ENCODE results near the gene NELL1. TPM values are rescaled to one million over a fixed set of nuclear protein-coding genes. Genes with fewer than 3 reads are reported as not detected.

Gene NELL1
- total RNA-seq, 1 experiment from 2014 or later = not detected

GRCh38 chr11:21121991-21122390 lies 452.6 kb downstream of the NELL1 start:
- ChIA-PET CTCF (no interaction called here), POLR2A (ENCODE audit: unreplicated experiment) (no interaction called here)
- Histone ChIP-seq H3K36me3 (ENCODE audit: low read depth, low read length) (no peaks in the 10 kb centered on the region), H3K9ac (ENCODE audit: low read length) (no peak overlapping the region), H3K4me3 (ENCODE audit: low read length) (no peak overlapping the region), H3K27me3 (ENCODE audit: low read length) (no peaks in the 10 kb centered on the region), H3K79me2 (ENCODE audit: low read length) (no peaks in the 10 kb centered on the region), H2AFZ (ENCODE audit: low read length) (no peak overlapping the region), H3K4me1 (ENCODE audit: insufficient read depth, low read length) (no peaks in the 10 kb centered on the region), H3F3A (ENCODE audit: low read length, unreplicated experiment) (no peaks in the 10 kb centered on the region), H3K27ac (ENCODE audit: low read length) (no peak overlapping the region), H4K20me1 (ENCODE audit: low read length) (no peaks in the 10 kb centered on the region), H3K9me2 (replicated peaks; ENCODE audit: low read length) (no peaks in the 10 kb centered on the region), H3K4me2 (ENCODE audit: low read length) (no peak overlapping the region), H3K9me3 (ENCODE audit: low read length) (0 out of 2 replicates have a peak, but pooled peaks cover 4% of the 10 kb centered on the region)
- intact Hi-C loops (cut with micrococcal nuclease) = no loop called here
- no peak for TF ChIP-seq CTCF (conservative IDR thresholded peaks at IDR 0.05; ENCODE audit: low read depth, low read length)
- no peak for TF ChIP-seq EZH2phosphoT487 (IDR thresholded peaks at IDR 0.05; ENCODE audit: borderline replicate concordance, low read length)
- no peak for TF ChIP-seq EZH2 (IDR thresholded peaks at IDR 0.05; ENCODE audit: low read length, unreplicated experiment)
- no peak for ATAC-seq
- BruUV-seq (replicated peaks) = no TSS peak
- no peak for DNase-seq

GRCh38 chr11:21122523-21122922 lies 453.1 kb downstream of the NELL1 start:
- Histone ChIP-seq H2AFZ (ENCODE audit: low read length) (no peak overlapping the region), H3K4me2 (ENCODE audit: low read length) (no peak overlapping the region), H3K9ac (ENCODE audit: low read length) (no peak overlapping the region), H3K9me2 (replicated peaks; ENCODE audit: low read length) (no peaks in the 10 kb centered on the region), H3F3A (ENCODE audit: low read length, unreplicated experiment) (no peaks in the 10 kb centered on the region), H3K4me1 (ENCODE audit: insufficient read depth, low read length) (no peaks in the 10 kb centered on the region), H4K20me1 (ENCODE audit: low read length) (no peaks in the 10 kb centered on the region), H3K27me3 (ENCODE audit: low read length) (no peaks in the 10 kb centered on the region), H3K9me3 (ENCODE audit: low read length) (0 out of 2 replicates have a peak, but pooled peaks cover 4% of the 10 kb centered on the region), H3K36me3 (ENCODE audit: low read depth, low read length) (no peaks in the 10 kb centered on the region), H3K79me2 (ENCODE audit: low read length) (no peaks in the 10 kb centered on the region), H3K27ac (ENCODE audit: low read length) (no peak overlapping the region), H3K4me3 (ENCODE audit: low read length) (no peak overlapping the region)
- intact Hi-C loops (cut with micrococcal nuclease) = no loop called here
- ChIA-PET CTCF (no interaction called here), POLR2A (ENCODE audit: unreplicated experiment) (no interaction called here)
- ATAC-seq (no peak), DNase-seq (no peak)
- no TSS peak for BruUV-seq (replicated peaks)
- no peak for TF ChIP-seq CTCF (conservative IDR thresholded peaks at IDR 0.05; ENCODE audit: low read depth, low read length)
- no peak for TF ChIP-seq EZH2 (IDR thresholded peaks at IDR 0.05; ENCODE audit: low read length, unreplicated experiment)
- no peak for TF ChIP-seq EZH2phosphoT487 (IDR thresholded peaks at IDR 0.05; ENCODE audit: borderline replicate concordance, low read length)

GRCh38 chr11:21132146-21132720 lies 462.8 kb downstream of the NELL1 start:
- Histone ChIP-seq H2AFZ (ENCODE audit: low read length) (no peak overlapping the region), H3K27ac (ENCODE audit: low read length) (no peak overlapping the region), H3K36me3 (ENCODE audit: low read depth, low read length) (no peaks in the 10 kb centered on the region), H3K79me2 (ENCODE audit: low read length) (no peaks in the 10 kb centered on the region), H3K4me2 (ENCODE audit: low read length) (no peak overlapping the region), H3K4me1 (ENCODE audit: insufficient read depth, low read length) (no peaks in the 10 kb centered on the region), H3F3A (ENCODE audit: low read length, unreplicated experiment) (no peaks in the 10 kb centered on the region), H3K9me2 (replicated peaks; ENCODE audit: low read length) (no peaks in the 10 kb centered on the region), H3K9me3 (ENCODE audit: low read length) (0 out of 2 replicates have a peak, but pooled peaks cover 3% of the 10 kb centered on the region), H3K27me3 (ENCODE audit: low read length) (no peaks in the 10 kb centered on the region), H3K4me3 (ENCODE audit: low read length) (no peak overlapping the region), H4K20me1 (ENCODE audit: low read length) (no peaks in the 10 kb centered on the region), H3K9ac (ENCODE audit: low read length) (no peak overlapping the region)
- intact Hi-C loops (cut with micrococcal nuclease) = no loop called here
- ChIA-PET POLR2A (ENCODE audit: unreplicated experiment) (no interaction called here), CTCF (no interaction called here)
- TF ChIP-seq CTCF (conservative IDR thresholded peaks at IDR 0.05; ENCODE audit: low read depth, low read length) = no peak
- TF ChIP-seq EZH2 (IDR thresholded peaks at IDR 0.05; ENCODE audit: low read length, unreplicated experiment) = no peak
- TF ChIP-seq EZH2phosphoT487 (IDR thresholded peaks at IDR 0.05; ENCODE audit: borderline replicate concordance, low read length) = no peak
- DNase-seq (no peak), ATAC-seq (no peak)
- no TSS peak for BruUV-seq (replicated peaks)
